Mesothelial cell of epicardium (in vitro differentiated cells): ENCODE data around the gene INSIG1. TPM values are rescaled to one million over a fixed set of nuclear protein-coding genes. Genes with fewer than 3 reads are reported as not detected.

Experiments
- DNase-seq, 2 experiments: peaks; one replicate each; pipeline ENCODE4 v3.0.0; 2021; ENCODE audit warnings: low spot score in 2 of 2; ENCODE audit not compliant: unreplicated experiment in 2 of 2
- H3K27ac Mint-ChIP-seq: 2 replicates; pipeline ENCODE4 v1.8.0; 2021; ENCODE audit warnings: mixed read lengths
- H3K27me3 Mint-ChIP-seq: 2 replicates; pipeline ENCODE4 v1.8.0; 2021; ENCODE audit warnings: low read depth, mixed read lengths
- H3K36me3 Mint-ChIP-seq: 2 replicates; pipeline ENCODE4 v1.8.0; 2021; ENCODE audit warnings: mixed read lengths
- H3K4me1 Mint-ChIP-seq: 2 replicates; pipeline ENCODE4 v1.8.0; 2021; ENCODE audit warnings: mixed read lengths
- H3K4me3 Mint-ChIP-seq: 2 replicates; pipeline ENCODE4 v1.8.0; 2021; ENCODE audit warnings: mild to moderate bottlenecking, moderate library complexity, mixed read lengths
- H3K9me3 Mint-ChIP-seq: 2 replicates; pipeline ENCODE4 v1.8.0; 2021; ENCODE audit warnings: mixed read lengths
- CTCF ChIP-seq: fragments of 200-600 bp; sonication (generic); IDR thresholded peaks from one replicate; pipeline ENCODE4 v1.5.0; 2021; ENCODE audit warnings: antibody characterized with exemption; ENCODE audit not compliant: unreplicated experiment
- total RNA-seq: library from RNA; stranded (reverse); gene quantifications from 3 replicates; pipeline ENCODE4 v1.2.1, GENCODE V29; 2021

The INSIG1 gene
- total RNA-seq, 1 donor from 2014 or later, result 38.2 TPM

DNA sequence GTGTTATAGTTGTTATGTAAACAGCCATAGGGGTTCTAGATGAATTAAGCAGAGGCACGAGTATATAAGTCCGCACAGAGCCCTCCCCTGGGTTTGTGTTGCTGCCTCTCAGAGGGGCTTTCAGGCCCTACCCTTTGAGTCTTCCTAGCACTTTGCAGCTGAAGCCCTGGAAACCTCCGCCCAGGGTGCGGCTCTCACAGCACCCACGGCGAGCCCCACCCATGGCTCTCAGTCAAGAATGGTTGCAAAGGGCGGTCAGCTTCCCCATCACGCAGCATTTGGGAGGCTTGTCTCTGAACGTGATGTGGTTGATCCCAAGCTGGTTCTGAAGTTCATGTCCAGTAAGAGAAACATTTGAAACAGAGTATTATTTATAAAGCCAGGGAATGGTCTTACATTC lies 18.8 kb upstream of the INSIG1 start:
- peaks cover 3% of the 10 kb centered on the region for H3K4me1 Mint-ChIP-seq
- H3K27ac Mint-ChIP-seq, result no peak overlapping the region
- no peak overlapping the region for H3K4me3 Mint-ChIP-seq
- peaks cover 2% of the 10 kb centered on the region for H3K27me3 Mint-ChIP-seq
- no peak for TF ChIP-seq CTCF
- H3K9me3 Mint-ChIP-seq, result no peaks in the 10 kb centered on the region
- H3K36me3 Mint-ChIP-seq, result no peaks in the 10 kb centered on the region
- DNase-seq, result no peak

DNA sequence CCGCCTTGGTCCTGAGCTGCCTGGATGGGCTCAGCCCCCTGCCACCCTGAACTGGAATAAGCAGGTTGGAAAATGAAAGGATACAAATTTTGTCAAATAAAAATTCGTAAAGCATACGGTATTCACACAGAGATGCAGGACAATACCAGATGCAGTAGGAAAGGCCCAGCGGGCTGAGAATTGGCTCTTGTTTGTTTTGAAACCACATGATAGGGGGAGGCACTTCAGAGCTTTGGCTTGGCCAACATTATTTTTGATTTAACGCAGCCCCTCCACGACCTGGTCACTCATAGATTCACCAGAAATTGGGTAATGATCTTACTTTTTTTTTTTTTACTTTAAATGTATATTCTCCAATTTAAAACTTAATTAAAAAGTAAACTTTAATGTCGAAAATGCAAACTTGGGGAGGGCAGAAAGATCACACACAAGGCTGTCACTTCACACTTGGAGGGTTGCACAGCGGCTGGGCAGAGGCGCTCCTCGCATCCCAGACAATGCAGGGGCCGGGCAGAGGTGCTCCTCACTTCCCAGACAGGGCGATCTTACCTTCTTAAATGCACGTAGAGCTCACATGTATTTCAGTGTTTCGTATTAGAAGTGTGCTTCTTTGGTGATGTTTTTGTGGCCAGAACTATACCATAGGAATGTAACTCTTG lies 17.8 kb upstream of the INSIG1 start:
- no peak overlapping the region for H3K27ac Mint-ChIP-seq
- peaks cover 3% of the 10 kb centered on the region for H3K4me1 Mint-ChIP-seq
- H3K4me3 Mint-ChIP-seq, result no peak overlapping the region
- DNase-seq, result no peak
- H3K9me3 Mint-ChIP-seq, result no peaks in the 10 kb centered on the region
- H3K36me3 Mint-ChIP-seq, result no peaks in the 10 kb centered on the region
- peaks cover 2% of the 10 kb centered on the region for H3K27me3 Mint-ChIP-seq
- no peak for TF ChIP-seq CTCF

DNA sequence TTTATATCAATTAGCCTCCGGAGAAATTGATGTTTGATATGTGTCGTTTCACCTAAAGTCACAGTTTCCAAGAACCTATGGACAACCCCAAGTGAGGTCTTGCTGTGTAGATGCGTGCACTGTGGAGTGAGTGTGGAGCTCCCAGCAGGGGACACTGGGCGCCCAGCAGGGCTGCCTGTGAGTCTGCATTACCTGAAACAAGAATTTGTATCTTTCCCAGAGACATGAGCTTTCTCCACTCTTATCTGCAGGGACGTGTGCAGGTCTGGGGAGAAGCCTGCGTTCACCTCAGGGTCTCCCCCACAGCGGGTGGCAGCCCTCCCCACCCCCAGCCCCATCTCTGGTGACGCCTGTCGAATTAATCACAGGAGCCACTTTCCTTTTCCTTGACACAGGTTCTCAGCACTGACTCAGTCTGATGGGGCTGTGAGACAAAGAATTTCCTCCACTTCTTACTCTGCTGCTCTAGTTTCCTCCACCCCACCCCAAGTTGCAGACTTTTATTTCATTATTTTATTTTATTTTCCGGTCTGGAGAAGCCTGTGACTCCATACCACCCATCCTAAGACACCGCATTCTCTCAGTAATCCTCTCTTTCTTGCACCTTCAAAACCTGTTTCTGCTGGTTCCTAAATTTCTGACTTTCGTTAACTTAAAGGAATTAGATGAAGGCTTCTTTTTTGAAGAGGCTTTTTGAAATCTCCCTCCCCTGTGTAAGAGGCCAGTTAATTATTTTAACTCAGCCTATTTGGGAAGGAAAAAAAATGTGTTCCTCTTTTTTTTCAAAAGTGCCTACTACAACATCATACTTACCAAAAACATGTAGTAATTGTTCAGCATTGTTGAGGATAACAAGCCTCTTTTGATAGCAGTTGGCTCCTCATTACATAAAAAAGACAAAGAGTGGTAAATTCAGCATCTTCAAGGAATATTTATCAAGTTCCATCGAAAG lies 17.0 kb upstream of the INSIG1 start:
- no peak overlapping the region for H3K4me3 Mint-ChIP-seq
- no peaks in the 10 kb centered on the region for H3K9me3 Mint-ChIP-seq
- no peaks in the 10 kb centered on the region for H3K36me3 Mint-ChIP-seq
- TF ChIP-seq CTCF, result no peak
- H3K27me3 Mint-ChIP-seq, result peaks cover 2% of the 10 kb centered on the region
- no peak overlapping the region for H3K27ac Mint-ChIP-seq
- DNase-seq, result no peak
- H3K4me1 Mint-ChIP-seq, result peaks cover 3% of the 10 kb centered on the region

GRCh38 chr7:155281398-155281969 lies 16.2 kb upstream of the INSIG1 start:
- peaks cover 2% of the 10 kb centered on the region for H3K27me3 Mint-ChIP-seq
- peaks cover 3% of the 10 kb centered on the region for H3K4me1 Mint-ChIP-seq
- DNase-seq, result no peak
- no peaks in the 10 kb centered on the region for H3K9me3 Mint-ChIP-seq
- no peaks in the 10 kb centered on the region for H3K36me3 Mint-ChIP-seq
- TF ChIP-seq CTCF, result no peak
- H3K27ac Mint-ChIP-seq, result no peak overlapping the region
- H3K4me3 Mint-ChIP-seq, result no peak overlapping the region

- Mint-ChIP-seq H3K4me3 (no peak overlapping the region), H3K4me1 (peaks cover 3% of the 10 kb centered on the region), H3K9me3 (no peaks in the 10 kb centered on the region), H3K27me3 (peaks cover 2% of the 10 kb centered on the region), H3K36me3 (no peaks in the 10 kb centered on the region), H3K27ac (no peak overlapping the region)
- no peak for TF ChIP-seq CTCF
- no peak for DNase-seq
Measured at GRCh38 chr7:155282671-155283070, 15.0 kb upstream of the INSIG1 start.
